HK-2 (cell line): ENCODE results near the gene MAGEA12.
"Not testable (repeated sequence)": the region's sequence is repeated elsewhere in the genome, so short reads cannot be mapped to it uniquely, and the experiment has no call there.

Experiments
- DNase-seq: peaks from one replicate; pipeline ENCODE4 v3.0.0-alpha.2; 2018; ENCODE audit not compliant: unreplicated experiment

MAGEA12 gene

GRCh38 chrX:152761582-152761981 lies 28.0 kb downstream of the MAGEA12 start:
- not testable (repeated sequence) for DNase-seq

- DNase-seq, result not testable (repeated sequence)
Observed at GRCh38 chrX:152766562-152766961, 33.0 kb downstream of the MAGEA12 start.

- DNase-seq, result not testable (repeated sequence)
Observed at GRCh38 chrX:152769549-152770289, 36.2 kb downstream of the MAGEA12 start, which contains the start of gene MAGEA6. MAGEA6 (minus strand) TSS chrX:152769689; CDS start chrX:152767650, 2,039 bp downstream.

- not testable (repeated sequence) for DNase-seq
Observed at GRCh38 chrX:152787062-152787461, 53.5 kb downstream of the MAGEA12 start.
